ENCODE measurements around the gene KIR2DL3. TPM values are rescaled to one million over a fixed set of nuclear protein-coding genes. Genes with fewer than 3 reads are reported as not detected.
"Not testable (repeated sequence)": the region's sequence is repeated elsewhere in the genome, so short reads cannot be mapped to it uniquely, and the experiment has no call there.

KIR2DL3 gene
- total and polyA plus RNA-seq, 11 donors, result 0.37 TPM; not detected in 10

DNA sequence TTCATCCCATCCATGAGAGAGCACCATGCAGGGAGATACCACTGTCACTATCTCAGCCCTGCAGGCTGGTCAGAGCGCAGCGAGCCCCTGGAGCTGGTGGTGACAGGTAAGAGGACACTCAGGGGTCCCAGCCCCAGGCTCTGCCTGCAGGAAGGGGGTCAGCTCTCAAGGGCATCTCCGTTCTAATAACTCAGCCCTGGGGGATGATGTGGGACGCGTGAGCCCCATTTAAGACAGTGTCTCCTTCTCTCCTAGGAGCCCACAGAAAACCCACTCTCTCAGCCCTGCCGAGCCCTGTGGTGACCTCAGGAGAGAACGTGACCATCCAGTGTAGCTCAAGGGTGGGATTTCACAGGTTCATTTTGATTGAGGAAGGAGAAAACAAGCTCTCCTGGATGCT lies 29.5 kb upstream of the KIR2DL3 start:
- WGBS, 4 donors, result 85 to 100% (median 86%) methylated on average over 2 to 7 of the region's 7 CpGs
- Histone ChIP-seq H3K9me3 (peaks cover 0 to 6% (median 0%) of the 10 kb centered on the region in 12 donors), H3K4me1 (no peaks in the 10 kb centered on the region), H3K36me3 (no peaks in the 10 kb centered on the region), H3K27ac (no peak overlapping the region), H3K27me3 (peaks cover 0 to 39% (median 0%) of the 10 kb centered on the region in 9 donors), H3K4me3 (no peak overlapping the region)
- no peak for DNase-seq
- no peak for ATAC-seq
- no peak for TF ChIP-seq CTCF (IDR thresholded peaks at IDR 0.05)
- no peak for TF ChIP-seq POLR2A (IDR thresholded peaks at IDR 0.05)
- intact Hi-C loops (cut with DNase I), result no loop called here

GRCh38 chr19:54709212-54709948 lies 28.9 kb upstream of the KIR2DL3 start:
- TF ChIP-seq CTCF (IDR thresholded peaks at IDR 0.05) (no peak), POLR2A (IDR thresholded peaks at IDR 0.05) (no peak)
- DNase-seq (no peak), ATAC-seq (no peak)
- no peaks in the 10 kb centered on the region for H3K4me1 ChIP-seq
- peaks cover 0 to 35% (median 0%) of the 10 kb centered on the region in 9 donors for H3K27me3 ChIP-seq
- no peaks in the 10 kb centered on the region for H3K36me3 ChIP-seq
- H3K27ac ChIP-seq, result no peak overlapping the region
- peaks cover 0 to 1% (median 0%) of the 10 kb centered on the region in 12 donors for H3K9me3 ChIP-seq
- intact Hi-C loops (cut with DNase I), result no loop called here
- H3K4me3 ChIP-seq, result no peak overlapping the region
- WGBS, 4 donors, result 57 to 67% (median 64%) methylated on average over 11 to 18 of the region's 18 CpGs

- H3K4me1 ChIP-seq; H3K36me3 ChIP-seq; H3K27ac ChIP-seq; H3K4me3 ChIP-seq; ATAC-seq; intact Hi-C loops (cut with DNase I); H3K9me3 ChIP-seq; DNase-seq: not testable (repeated sequence)
- H3K27me3 ChIP-seq, result peaks cover 0 to 29% (median 0%) of the 10 kb centered on the region in 9 donors
- WGBS, 4 donors, result 60 to 77% (median 66%) methylated on average over 7 to 11 of the region's 13 CpGs
Observed at GRCh38 chr19:54709956-54710355, 28.4 kb upstream of the KIR2DL3 start.

GRCh38 chr19:54724142-54724541 lies 14.2 kb upstream of the KIR2DL3 start, which contains the start of gene KIR3DL3:
Gene KIR3DL3 (plus strand): TSS chr19:54724442. CDS start chr19:54724497, 55 bp downstream.
- no peak for ATAC-seq
- Histone ChIP-seq H3K27ac (no peak within 1 kb of the TSS), H3K9me3 (peaks cover 0 to 37% (median 18%) of the 10 kb centered on the region in 12 donors), H3K4me1 (no peaks in the 10 kb centered on the region), H3K4me3 (no peak within 1 kb of the TSS), H3K36me3 (no peaks in the 10 kb centered on the region), H3K27me3 (peaks cover 0 to 7% (median 0%) of the 10 kb centered on the region in 9 donors)
- WGBS, 4 donors, result 82 to 90% (median 85%) methylated on average over 9 of the region's 9 CpGs
- no peak for DNase-seq
- TF ChIP-seq POLR2A (IDR thresholded peaks at IDR 0.05) (no peak), CTCF (IDR thresholded peaks at IDR 0.05) (no peak)
- intact Hi-C loops (cut with DNase I), result no loop called here
